NCI-H146 treated with DMSO at 0.1 percent for 48 hours (cell line): ENCODE results near the gene CSRP1.
"Not testable (repeated sequence)": the region's sequence is repeated elsewhere in the genome, so short reads cannot be mapped to it uniquely, and the experiment has no call there.

ENCODE experiments used
- DNase-seq: peaks from one replicate; lab custom pipeline; 2025; ENCODE audit not compliant: unreplicated experiment; lab: John Stamatoyannopoulos, UW

CSRP1 gene

GRCh38 chr1:201537891-201538611, 31.1 kb upstream of the CSRP1 start:
- no peak for DNase-seq

DNA sequence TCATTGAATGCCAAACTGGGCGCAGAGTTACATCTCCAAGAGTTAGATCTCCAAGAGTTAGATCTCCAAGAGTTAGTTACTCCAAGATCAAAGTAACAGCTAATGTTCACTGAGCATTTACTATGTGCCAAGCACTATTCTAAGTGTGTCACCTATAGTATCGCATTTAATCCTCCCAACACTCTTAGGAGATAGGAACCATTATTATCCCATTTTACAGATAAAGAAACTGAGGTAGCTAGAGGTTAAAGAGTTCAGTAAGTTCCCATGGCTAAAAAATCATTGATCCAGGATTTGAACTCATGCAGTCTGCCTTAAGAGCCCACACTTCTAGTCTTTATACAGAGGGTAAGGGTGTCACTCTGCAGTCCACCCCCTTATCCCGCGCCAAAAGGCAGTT, 30.5 kb upstream of the CSRP1 start:
- DNase-seq, result no peak

- DNase-seq, result no peak
These were observed 30.1 kb upstream of the CSRP1 start for GRCh38 chr1:201537028-201537427.

DNA sequence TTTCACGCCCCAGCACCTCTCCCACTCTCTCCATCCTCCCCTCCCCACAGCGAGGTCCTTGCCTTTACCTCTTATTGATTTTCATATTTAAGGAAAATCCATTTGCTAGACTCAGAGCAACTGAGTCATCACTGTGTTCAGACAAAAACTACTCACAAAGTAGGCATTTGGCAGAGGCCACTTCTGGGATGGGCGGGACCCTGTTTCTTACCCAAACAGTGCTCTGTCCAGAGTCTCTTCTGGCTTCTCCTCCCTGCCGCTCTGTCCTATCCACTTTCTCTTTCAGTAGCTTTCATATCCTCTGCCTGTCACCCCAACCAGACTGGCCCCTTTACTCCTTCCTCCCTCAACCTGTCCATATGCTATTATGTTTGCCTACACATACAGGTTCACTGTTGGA, 29.6 kb upstream of the CSRP1 start:
- no peak for DNase-seq

- DNase-seq, result no peak
These were observed 29.0 kb upstream of the CSRP1 start for GRCh38 chr1:201535919-201536245.

- no peak for DNase-seq
These were observed 28.4 kb upstream of the CSRP1 start for GRCh38 chr1:201535046-201535918.

DNA sequence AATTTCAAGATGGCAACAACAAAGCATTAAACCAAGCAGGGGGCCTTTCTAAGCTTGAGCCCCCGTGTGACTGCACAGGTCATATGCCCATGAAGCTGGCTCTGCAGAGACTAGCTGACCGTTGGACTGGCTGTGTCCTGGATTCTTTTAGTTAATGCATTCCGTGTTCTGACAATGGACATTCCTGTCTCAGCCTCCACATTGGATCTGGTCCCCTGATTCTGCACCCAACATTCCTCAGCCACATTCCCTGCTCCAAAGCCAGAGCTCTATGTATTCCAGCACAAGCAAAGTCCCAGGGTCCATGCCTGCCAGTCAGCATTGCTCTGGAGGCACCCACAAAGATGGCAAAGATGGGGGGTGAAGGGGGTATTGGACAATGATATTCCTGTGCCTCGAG, 26.9 kb upstream of the CSRP1 start:
- DNase-seq, result no peak

GRCh38 chr1:201531551-201532425, 24.9 kb upstream of the CSRP1 start:
- DNase-seq, result peak; percentile 75

GRCh38 chr1:201530741-201531531, 24.0 kb upstream of the CSRP1 start:
- peak; percentile 31 for DNase-seq

DNA sequence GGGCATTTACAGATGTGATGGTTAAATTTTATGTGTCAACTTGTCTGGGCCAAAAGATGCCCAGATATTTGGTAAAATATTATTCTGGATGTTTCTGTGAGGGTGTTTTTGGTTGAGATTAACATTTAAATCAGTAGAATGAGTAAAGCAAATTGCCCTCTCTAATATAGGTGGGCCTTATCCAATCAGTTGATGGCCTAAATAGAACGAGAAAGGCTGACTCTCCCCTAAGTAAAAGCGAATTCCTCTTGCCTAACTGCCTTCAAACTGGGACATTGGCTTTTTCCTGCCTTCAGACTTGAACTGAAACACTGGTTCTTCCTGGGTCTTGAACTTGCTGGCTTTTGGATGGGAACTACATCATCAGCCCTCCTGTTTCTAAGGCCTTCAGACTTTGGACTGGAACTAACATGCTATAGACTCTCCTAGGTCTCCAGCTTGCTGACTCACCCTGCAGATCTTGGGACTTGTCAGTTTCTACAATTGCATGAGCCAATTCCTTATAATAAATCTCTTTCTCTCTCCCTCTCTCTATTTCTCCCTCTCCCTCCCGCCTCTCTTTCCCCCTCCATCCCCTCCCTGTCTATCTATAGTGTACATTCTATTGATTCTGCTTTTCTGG, 21.8 kb upstream of the CSRP1 start:
- DNase-seq, result no peak

- no peak for DNase-seq
These were observed 21.0 kb upstream of the CSRP1 start for GRCh38 chr1:201527879-201528278.

DNA sequence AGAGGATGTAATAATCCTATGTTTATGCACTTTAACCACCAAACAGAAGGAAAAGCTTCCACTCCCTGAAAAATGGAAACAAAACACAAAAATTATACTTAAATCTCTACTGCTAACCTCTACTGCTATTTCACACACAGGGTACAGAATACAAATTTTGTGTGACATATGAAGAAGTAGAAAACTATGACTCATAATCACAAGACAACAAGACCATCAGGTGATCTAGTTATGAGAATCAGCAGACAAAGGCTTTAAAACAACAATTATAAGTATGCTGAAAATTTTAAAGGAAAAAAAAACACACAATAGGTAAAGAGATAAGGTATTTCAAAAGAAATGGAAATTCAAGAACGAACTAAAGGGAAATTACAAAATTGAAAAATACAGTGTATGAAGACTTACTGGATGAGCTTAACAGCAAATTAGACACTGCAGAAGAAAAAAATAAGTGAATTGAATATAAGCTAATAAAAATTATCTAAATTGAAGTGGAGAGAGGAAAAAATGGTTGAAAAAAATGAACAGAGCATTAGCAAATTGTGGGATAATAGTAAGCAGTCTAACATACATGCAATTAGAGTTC, 18.4 kb upstream of the CSRP1 start:
- DNase-seq, result no peak

DNA sequence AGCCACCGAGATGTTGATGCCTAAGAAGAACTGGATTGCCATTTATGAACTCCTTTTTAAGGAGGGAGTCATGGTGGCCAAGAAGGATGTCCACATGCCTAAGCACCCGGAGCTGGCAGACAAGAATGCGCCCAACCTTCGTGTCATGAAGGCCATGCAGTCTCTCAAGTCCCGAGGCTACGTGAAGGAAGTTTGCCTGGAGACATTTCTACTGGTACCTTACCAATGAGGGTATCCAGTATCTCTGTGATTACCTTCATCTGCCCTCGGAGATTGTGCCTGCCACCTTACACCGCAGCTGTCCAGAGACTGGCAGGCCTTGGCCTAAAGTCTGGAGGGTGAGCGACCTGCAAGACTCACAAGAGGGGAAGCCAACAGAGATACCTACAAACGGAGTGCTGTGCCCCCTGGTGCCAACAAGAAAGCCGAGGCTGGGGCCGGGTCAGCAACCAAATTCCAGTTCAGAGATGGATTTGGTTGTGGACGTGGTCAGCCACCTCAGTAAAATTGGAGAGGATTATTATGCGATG, 13.2 kb upstream of the CSRP1 start:
- DNase-seq, result not testable (repeated sequence)

- no peak for DNase-seq
These were observed 11.1 kb upstream of the CSRP1 start for GRCh38 chr1:201518071-201518470.

- no peak for DNase-seq
These were observed 10.7 kb upstream of the CSRP1 start for GRCh38 chr1:201517631-201518030.

GRCh38 chr1:201516511-201517127, 9.7 kb upstream of the CSRP1 start:
- no peak for DNase-seq

- no peak for DNase-seq
These were observed 9.0 kb upstream of the CSRP1 start for GRCh38 chr1:201515895-201516294.

DNA sequence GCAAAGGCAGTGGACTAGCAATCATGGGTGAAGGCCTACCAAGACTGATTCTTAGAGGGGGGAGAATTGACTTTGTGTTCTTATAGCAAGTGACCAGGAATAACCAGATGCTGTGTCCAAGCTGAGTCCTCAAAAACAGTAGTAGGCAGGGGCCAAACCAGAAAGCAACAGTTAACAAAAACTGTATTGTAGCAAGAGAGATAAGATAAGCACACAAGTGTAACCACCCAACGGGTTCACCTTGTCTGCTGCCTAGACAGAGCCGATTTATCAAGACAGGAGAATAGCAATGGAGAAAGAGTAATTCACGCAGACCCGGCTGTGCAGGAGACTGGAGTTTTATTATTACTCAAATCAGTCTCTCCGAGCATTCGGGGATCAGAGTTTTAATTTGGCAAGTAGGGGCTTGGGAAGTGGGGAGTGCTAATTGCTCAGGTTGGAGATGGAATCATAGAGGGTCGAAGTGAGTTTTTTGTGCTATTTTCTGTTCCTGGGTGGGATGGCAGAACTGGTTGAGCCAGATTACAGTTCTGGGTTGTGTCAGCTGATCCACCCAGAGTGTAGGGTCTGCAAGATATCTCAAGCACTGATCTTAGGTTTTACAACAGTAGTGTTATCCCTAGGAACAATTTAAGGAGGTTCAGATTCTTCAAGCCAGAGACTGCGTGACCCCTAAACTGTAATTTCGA, 8.3 kb upstream of the CSRP1 start:
- DNase-seq, result no peak

GRCh38 chr1:201514466-201514865, 7.5 kb upstream of the CSRP1 start:
- DNase-seq, result no peak
